HepG2 (cell line): ENCODE results near the gene MUL1. TPM values are rescaled to one million over a fixed set of nuclear protein-coding genes. Genes with fewer than 3 reads are reported as not detected.

Experiments
- DNMT3B ChIP-seq: conservative IDR thresholded peaks from 2 replicates; pipeline ENCODE4 v1.6.1; 2016; ENCODE audit warnings: missing biosample characterization, control low read depth
- EHMT2 ChIP-seq: fragments of 200-600 bp; sonication (generic); IDR thresholded peaks from 2 replicates; pipeline ENCODE4 v1.7.0; 2017; ENCODE audit warnings: antibody characterized with exemption, low read depth, low read length, borderline replicate concordance
- GFI1 ChIP-seq: sonication (generic); formaldehyde crosslinking; IDR thresholded peaks from 2 replicates; pipeline ENCODE4 v1.5.0; 2020; ENCODE audit warnings: missing genetic modification reagents, mild to moderate bottlenecking, borderline replicate concordance
- HDAC2 ChIP-seq: sonication (generic); formaldehyde crosslinking; IDR thresholded peaks from 2 replicates; pipeline ENCODE4 v1.4.0; 2020; ENCODE audit warnings: missing genetic modification reagents
- HNF4A ChIP-seq: sonication (generic); formaldehyde crosslinking; IDR thresholded peaks from 2 replicates; pipeline ENCODE4 v1.4.0; 2020; ENCODE audit warnings: missing genetic modification reagents
- HOXD1 ChIP-seq: sonication (generic); formaldehyde crosslinking; IDR thresholded peaks from 2 replicates; pipeline ENCODE4 v1.5.0; 2020; ENCODE audit warnings: missing genetic modification reagents
- MAFF ChIP-seq: IDR thresholded peaks from 2 replicates; pipeline ENCODE4 v1.6.1; 2011; ENCODE audit warnings: low read depth, low read length, improper control_type of control experiment
- MAFG ChIP-seq: sonication (generic); formaldehyde crosslinking; IDR thresholded peaks from 2 replicates; pipeline ENCODE4 v1.5.1; 2020; ENCODE audit warnings: mild to moderate bottlenecking, missing genetic modification reagents
- MIXL1 ChIP-seq: IDR thresholded peaks from 2 replicates; pipeline ENCODE4 v1.6.1; 2016
- MTA3 ChIP-seq: sonication (generic); formaldehyde crosslinking; IDR thresholded peaks from 2 replicates; pipeline ENCODE4 v1.4.0; 2020; ENCODE audit warnings: missing genetic modification reagents
- MXI1 ChIP-seq: IDR thresholded peaks from 3 replicates; pipeline ENCODE4 v1.6.1; 2012; ENCODE audit warnings: low read depth, low read length, inconsistent platforms, borderline replicate concordance
- NFYC ChIP-seq: IDR thresholded peaks from 2 replicates; pipeline ENCODE4 v1.6.1; 2016; ENCODE audit warnings: missing genetic modification reagents, missing compliant biosample characterization
- PBX2 ChIP-seq: IDR thresholded peaks from 2 replicates; pipeline ENCODE4 v1.6.1; 2016; ENCODE audit warnings: control low read depth
- PHB2 ChIP-seq: fragments of 450-650 bp; IDR thresholded peaks from 2 replicates; pipeline ENCODE4 v1.6.1; 2018; ENCODE audit not compliant: partially characterized antibody
- PLRG1 ChIP-seq: fragments of 450-650 bp; conservative IDR thresholded peaks from 2 replicates; pipeline ENCODE4 v1.6.1; 2016
- PTBP1 ChIP-seq: fragments of 200-400 bp; formaldehyde crosslinking; IDR thresholded peaks from 2 replicates; pipeline ENCODE4 v1.6.1; 2018; ENCODE audit warnings: low read length, low read depth; ENCODE audit not compliant: poor library complexity, severe bottlenecking
- RFXAP ChIP-seq: sonication (generic); formaldehyde crosslinking; IDR thresholded peaks from 2 replicates; pipeline ENCODE4 v1.4.0; 2020; ENCODE audit warnings: missing genetic modification reagents, borderline replicate concordance
- SAP130 ChIP-seq: IDR thresholded peaks from 2 replicates; pipeline ENCODE4 v1.6.1; 2016; ENCODE audit warnings: low read depth
- THYN1 ChIP-seq: sonication (generic); formaldehyde crosslinking; IDR thresholded peaks from 2 replicates; pipeline ENCODE4 v1.8.1; 2023; ENCODE audit warnings: low read depth, mild to moderate bottlenecking, moderate library complexity, missing genetic modification reagents, borderline replicate concordance
- ZNF101 ChIP-seq: sonication (generic); formaldehyde crosslinking; IDR thresholded peaks from 2 replicates; pipeline ENCODE4 v1.4.0; 2020; ENCODE audit warnings: mild to moderate bottlenecking, low read depth, missing genetic modification reagents, borderline replicate concordance
- ZNF264 ChIP-seq: sonication (generic); formaldehyde crosslinking; IDR thresholded peaks from 2 replicates; pipeline ENCODE4 v1.4.0; 2020; ENCODE audit warnings: missing genetic modification reagents
- ZNF292 ChIP-seq: sonication (generic); formaldehyde crosslinking; IDR thresholded peaks from 2 replicates; pipeline ENCODE4 v1.8.1; 2022; ENCODE audit warnings: mild to moderate bottlenecking, low read depth, missing genetic modification reagents, borderline replicate concordance
- ZNF3 ChIP-seq: IDR thresholded peaks from 2 replicates; pipeline ENCODE4 v1.7.0; 2017; ENCODE audit warnings: inconsistent platforms
- ZNF367 ChIP-seq: sonication (generic); formaldehyde crosslinking; IDR thresholded peaks from 2 replicates; pipeline ENCODE4 v1.4.0; 2020; ENCODE audit warnings: missing genetic modification reagents, borderline replicate concordance
- ZNF432 ChIP-seq: sonication (generic); formaldehyde crosslinking; IDR thresholded peaks from 2 replicates; pipeline ENCODE4 v1.5.0; 2020; ENCODE audit warnings: missing genetic modification reagents, mild to moderate bottlenecking, borderline replicate concordance
- ZNF589 ChIP-seq: sonication (generic); formaldehyde crosslinking; conservative IDR thresholded peaks from 2 replicates; pipeline ENCODE4 v1.8.0; 2022; ENCODE audit warnings: mild to moderate bottlenecking, moderate library complexity, missing genetic modification reagents
- polyA plus RNA-seq, 8 experiments: library from polyadenylated mRNA; depleted of rRNA in 3 of 8; stranded (reverse) in 7 of 8; unstranded in 1 of 8; fragments of >200 nt; fragmentation: Illumina TruSeq in 4 of 8; extraction: Trizol in 4 of 8; gene quantifications; 2 replicates each; pipeline versions ENCODE4 v1.2.1 to v1.2.3, GENCODE V29; 2011 to 2016; ENCODE audit warnings: low read depth in 4 of 8, missing spikeins in 1 of 8, mixed read lengths in 1 of 8; ENCODE audit not compliant: insufficient read depth in 1 of 8
- total RNA-seq, 5 experiments: library from RNA; depleted of rRNA; stranded (reverse); fragments of >200 nt; fragmentation: Illumina TruSeq; extraction: Trizol; gene quantifications; 2 replicates each; pipeline ENCODE4 v1.2.3, GENCODE V29; 2016; ENCODE audit warnings: low read depth in 1 of 5
- TF ChIP-seq, protein P1 (sequence below): sonication (generic); formaldehyde crosslinking; IDR thresholded peaks from 2 replicates; pipeline ENCODE4 v1.5.1; 2020; ENCODE audit warnings: missing genetic modification reagents, mild to moderate bottlenecking, borderline replicate concordance
- TF ChIP-seq, protein P2 (sequence below): sonication (generic); formaldehyde crosslinking; IDR thresholded peaks from 2 replicates; pipeline ENCODE4 v1.4.0; 2020; ENCODE audit warnings: missing genetic modification reagents, borderline replicate concordance

The MUL1 gene
- total and polyA plus RNA-seq, 2 of the 13 experiments (the other 11 are each of a cell fraction or from before 2014, with no cell fraction given): 21.5 to 26.5 TPM

GRCh38 chr1:20480951-20481617 lies 26.9 kb downstream of the MUL1 start (continued):
- TF ChIP-seq ZNF432 (CRISPR knock-in tag) (no peak), HDAC2 (CRISPR knock-in tag) (no peak), RFXAP (CRISPR knock-in tag) (no peak), ZNF292 (CRISPR knock-in tag) (0 out of 2 replicates have a peak, but pooled peaks have one; percentile 16), THYN1 (CRISPR knock-in tag) (no peak), HNF4A (CRISPR knock-in tag) (no peak), GFI1 (peak; percentile 85), SAP130 (CRISPR knock-in tag) (no peak; the same call in 1 of the 2 replicates), EHMT2 (no peak), ZNF367 (no peak), ZNF264 (CRISPR knock-in tag) (no peak), PLRG1 (no peak), MTA3 (no peak), MAFG (CRISPR knock-in tag) (no peak), PBX2 (CRISPR knock-in tag) (0 out of 2 replicates have a peak, but pooled peaks have one; percentile 32), PHB2 (no peak), DNMT3B (no peak), PTBP1 (peak; percentile 38), MXI1 (no peak; the same call in 2 of the 3 replicates), MIXL1 (CRISPR knock-in tag) (no peak), MAFF (no peak), ZNF101 (CRISPR knock-in tag) (no peak), HOXD1 (CRISPR knock-in tag) (no peak), ZNF589 (CRISPR knock-in tag) (no peak), NFYC (CRISPR knock-in tag) (no peak), ZNF3 (CRISPR knock-in tag) (no peak)
- TF ChIP-seq, protein P1, sequence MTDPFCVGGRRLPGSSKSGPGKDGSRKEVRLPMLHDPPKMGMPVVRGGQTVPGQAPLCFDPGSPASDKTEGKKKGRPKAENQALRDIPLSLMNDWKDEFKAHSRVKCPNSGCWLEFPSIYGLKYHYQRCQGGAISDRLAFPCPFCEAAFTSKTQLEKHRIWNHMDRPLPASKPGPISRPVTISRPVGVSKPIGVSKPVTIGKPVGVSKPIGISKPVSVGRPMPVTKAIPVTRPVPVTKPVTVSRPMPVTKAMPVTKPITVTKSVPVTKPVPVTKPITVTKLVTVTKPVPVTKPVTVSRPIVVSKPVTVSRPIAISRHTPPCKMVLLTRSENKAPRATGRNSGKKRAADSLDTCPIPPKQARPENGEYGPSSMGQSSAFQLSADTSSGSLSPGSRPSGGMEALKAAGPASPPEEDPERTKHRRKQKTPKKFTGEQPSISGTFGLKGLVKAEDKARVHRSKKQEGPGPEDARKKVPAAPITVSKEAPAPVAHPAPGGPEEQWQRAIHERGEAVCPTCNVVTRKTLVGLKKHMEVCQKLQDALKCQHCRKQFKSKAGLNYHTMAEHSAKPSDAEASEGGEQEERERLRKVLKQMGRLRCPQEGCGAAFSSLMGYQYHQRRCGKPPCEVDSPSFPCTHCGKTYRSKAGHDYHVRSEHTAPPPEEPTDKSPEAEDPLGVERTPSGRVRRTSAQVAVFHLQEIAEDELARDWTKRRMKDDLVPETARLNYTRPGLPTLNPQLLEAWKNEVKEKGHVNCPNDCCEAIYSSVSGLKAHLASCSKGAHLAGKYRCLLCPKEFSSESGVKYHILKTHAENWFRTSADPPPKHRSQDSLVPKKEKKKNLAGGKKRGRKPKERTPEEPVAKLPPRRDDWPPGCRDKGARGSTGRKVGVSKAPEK (CRISPR knock-in tag): no peak
- TF ChIP-seq, protein P2, sequence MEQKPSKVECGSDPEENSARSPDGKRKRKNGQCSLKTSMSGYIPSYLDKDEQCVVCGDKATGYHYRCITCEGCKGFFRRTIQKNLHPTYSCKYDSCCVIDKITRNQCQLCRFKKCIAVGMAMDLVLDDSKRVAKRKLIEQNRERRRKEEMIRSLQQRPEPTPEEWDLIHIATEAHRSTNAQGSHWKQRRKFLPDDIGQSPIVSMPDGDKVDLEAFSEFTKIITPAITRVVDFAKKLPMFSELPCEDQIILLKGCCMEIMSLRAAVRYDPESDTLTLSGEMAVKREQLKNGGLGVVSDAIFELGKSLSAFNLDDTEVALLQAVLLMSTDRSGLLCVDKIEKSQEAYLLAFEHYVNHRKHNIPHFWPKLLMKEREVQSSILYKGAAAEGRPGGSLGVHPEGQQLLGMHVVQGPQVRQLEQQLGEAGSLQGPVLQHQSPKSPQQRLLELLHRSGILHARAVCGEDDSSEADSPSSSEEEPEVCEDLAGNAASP (CRISPR knock-in tag): no peak
